GM12865 (cell line): ENCODE data around the gene PTPRM.

Experiments
- DNase-seq: peaks from one replicate; pipeline ENCODE4 v3.0.0; 2010; ENCODE audit warnings: low read depth
- H3K4me3 ChIP-seq: 2 replicates; pipeline ENCODE4 v1.5.1; 2011; ENCODE audit warnings: mild to moderate bottlenecking, low read depth, low read length, control low read depth
- TF ChIP-seq, protein P1 (sequence below): IDR thresholded peaks from 2 replicates; pipeline ENCODE4 v1.5.1; 2011; ENCODE audit warnings: low read length, control low read depth, low read depth, inconsistent platforms; ENCODE audit not compliant: insufficient read depth; ENCODE audit errors: missing control alignments

PTPRM gene

DNA sequence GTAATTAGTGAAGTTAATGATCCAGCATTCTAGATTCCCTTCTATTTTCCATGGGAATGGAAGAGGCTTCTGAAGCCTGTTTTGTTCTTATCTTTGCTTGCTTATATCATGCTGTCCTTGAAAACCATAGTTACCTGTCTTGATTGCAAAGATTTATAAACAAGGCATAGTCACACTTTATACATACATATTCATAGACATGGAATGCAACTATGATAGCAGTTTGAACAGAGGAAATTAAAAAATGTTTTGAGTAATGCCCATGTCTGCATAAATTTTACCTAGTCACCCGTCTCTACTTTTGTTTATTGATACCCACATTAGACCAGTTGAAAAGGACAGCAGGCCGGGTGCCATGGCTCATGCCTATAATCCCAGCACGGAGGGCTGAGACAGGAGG is 289.0 kb downstream of the PTPRM start:
- TF ChIP-seq, protein P1, sequence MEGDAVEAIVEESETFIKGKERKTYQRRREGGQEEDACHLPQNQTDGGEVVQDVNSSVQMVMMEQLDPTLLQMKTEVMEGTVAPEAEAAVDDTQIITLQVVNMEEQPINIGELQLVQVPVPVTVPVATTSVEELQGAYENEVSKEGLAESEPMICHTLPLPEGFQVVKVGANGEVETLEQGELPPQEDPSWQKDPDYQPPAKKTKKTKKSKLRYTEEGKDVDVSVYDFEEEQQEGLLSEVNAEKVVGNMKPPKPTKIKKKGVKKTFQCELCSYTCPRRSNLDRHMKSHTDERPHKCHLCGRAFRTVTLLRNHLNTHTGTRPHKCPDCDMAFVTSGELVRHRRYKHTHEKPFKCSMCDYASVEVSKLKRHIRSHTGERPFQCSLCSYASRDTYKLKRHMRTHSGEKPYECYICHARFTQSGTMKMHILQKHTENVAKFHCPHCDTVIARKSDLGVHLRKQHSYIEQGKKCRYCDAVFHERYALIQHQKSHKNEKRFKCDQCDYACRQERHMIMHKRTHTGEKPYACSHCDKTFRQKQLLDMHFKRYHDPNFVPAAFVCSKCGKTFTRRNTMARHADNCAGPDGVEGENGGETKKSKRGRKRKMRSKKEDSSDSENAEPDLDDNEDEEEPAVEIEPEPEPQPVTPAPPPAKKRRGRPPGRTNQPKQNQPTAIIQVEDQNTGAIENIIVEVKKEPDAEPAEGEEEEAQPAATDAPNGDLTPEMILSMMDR = no peak
- DNase-seq = no peak
- no peak overlapping the region for H3K4me3 ChIP-seq

DNA sequence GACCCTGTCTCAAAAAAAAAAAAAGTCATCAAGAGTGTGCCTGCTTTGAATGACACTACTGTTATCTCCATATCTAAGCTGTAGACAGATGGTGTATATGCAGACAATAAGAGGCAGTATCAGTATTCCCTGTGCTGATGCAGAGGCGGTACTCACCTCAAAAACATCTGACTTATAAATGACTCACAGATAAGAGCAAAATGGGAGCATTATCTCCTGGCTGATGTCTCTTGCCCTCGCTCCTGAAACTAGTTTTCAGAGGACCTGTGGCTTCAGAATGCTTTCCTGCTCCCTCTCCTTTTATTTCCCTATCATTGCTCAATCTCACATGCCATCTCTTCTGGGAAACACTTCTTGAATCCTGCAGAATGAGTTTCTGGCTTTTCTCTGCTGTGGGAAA is 289.6 kb downstream of the PTPRM start:
- TF ChIP-seq, protein P1 = no peak
- DNase-seq = no peak
- H3K4me3 ChIP-seq = no peak overlapping the region

DNA sequence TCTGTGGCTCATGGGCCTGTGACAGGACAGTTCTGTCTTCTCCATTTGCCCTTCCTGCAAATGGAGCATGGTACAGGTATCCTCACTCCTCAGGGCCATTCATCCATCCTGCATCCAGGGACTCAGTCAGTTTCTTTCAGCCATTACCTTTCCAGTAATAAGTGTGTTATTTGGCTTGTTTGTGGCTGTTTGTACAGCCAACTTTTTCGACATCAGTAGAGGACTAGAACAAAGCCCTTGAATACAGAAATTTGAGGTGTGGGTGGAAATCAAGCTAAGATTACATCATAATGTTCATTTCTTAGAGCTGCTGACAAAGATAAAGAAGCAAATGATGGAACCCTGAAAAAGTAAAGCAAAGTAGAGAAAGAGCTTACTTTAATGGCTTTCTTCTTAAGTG is 290.4 kb downstream of the PTPRM start:
- TF ChIP-seq, protein P1 = no peak

DNA sequence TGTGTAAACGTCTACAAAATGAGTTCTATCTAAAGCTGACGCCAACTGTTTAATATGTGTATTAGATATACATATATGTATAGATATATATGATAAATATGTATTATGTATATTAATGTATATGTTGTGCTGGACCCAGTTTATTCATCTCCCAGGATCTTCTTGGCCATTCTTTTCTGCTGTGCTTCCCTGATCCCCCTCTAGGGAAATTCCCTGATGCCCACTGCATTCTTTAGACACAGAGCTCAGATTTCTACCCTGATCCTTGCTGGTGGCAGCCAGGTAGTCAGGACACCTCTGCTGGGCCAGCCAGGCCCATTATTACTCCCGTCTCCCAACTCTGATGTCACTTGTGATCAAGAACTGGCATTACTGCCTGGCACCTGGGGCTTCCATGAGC is 292.0 kb downstream of the PTPRM start:
- no peak for DNase-seq
- TF ChIP-seq, protein P1 = no peak
- no peak overlapping the region for H3K4me3 ChIP-seq

More for the DNA sequence above, 290.4 kb downstream of the PTPRM start:
- no peak for DNase-seq
- no peak overlapping the region for H3K4me3 ChIP-seq

DNA sequence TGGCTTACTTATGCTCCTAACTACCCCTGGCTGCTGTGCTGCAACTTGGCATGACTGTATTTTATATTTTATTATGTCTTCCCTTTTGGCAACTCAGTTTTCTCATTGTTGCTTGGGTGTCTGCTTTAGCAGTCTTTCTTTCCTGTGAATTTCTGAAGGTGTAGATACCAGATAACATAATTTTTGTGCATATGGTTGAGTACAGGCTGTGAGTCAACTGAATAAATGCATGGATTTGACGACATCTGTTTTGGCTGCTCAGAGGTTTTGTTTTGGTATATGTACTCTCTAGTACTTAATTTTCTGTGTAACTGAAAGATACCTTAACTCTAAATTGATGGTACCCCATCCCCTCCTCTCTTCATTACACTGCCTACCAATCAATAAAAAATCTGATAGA is 303.1 kb downstream of the PTPRM start:
- DNase-seq = no peak
- no peak overlapping the region for H3K4me3 ChIP-seq
- TF ChIP-seq, protein P1 = no peak

DNA sequence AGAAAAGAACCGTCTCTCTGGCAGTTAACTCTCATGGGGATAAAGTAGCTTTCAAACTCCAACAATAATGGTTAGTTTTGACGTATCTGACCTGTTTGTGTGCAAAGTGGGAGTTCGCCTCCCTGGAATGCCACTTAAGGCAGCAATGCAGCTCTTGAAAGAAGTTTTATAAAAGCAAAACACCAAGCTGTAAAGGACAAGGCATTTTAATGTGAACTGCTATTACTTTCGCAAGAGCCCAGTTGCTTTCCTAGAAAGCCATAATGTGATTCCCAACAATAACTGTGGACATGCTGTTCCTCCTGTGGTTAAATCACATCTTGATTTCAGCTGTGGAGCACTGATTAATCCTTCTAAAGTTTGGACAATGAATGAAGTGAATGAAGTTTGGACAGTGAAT is 303.7 kb downstream of the PTPRM start:
- TF ChIP-seq, protein P1 = no peak
- no peak overlapping the region for H3K4me3 ChIP-seq
- no peak for DNase-seq
